ENCODE data around the gene TEX19.

GRCh38 chr17:82320956-82321927 lies 37.8 kb upstream of the TEX19 start:
- TF ChIP-seq TCF7L2 (IDR thresholded peaks at IDR 0.05; ENCODE audit: low read depth, low read length) (no peak), ZNF449 (CRISPR knock-in tag; IDR thresholded peaks at IDR 0.05) (no peak), SMARCA5 (IDR thresholded peaks at IDR 0.05) (no peak), SMC3 (conservative IDR thresholded peaks at IDR 0.05; ENCODE audit: insufficient read depth, low read depth, low read length) (peak; percentile 78), RB1 (IDR thresholded peaks at IDR 0.05; ENCODE audit: low read depth) (peak; percentile 81), POLR2A (conservative IDR thresholded peaks at IDR 0.05) (no peak), TCF7 (IDR thresholded peaks at IDR 0.05; ENCODE audit: borderline replicate concordance) (peak; percentile 61; the same call in 1 of the 2 replicates), BDP1 (IDR thresholded peaks at IDR 0.05; ENCODE audit: insufficient read depth, insufficient read length) (no peak)
- TF ChIP-seq, protein P1, sequence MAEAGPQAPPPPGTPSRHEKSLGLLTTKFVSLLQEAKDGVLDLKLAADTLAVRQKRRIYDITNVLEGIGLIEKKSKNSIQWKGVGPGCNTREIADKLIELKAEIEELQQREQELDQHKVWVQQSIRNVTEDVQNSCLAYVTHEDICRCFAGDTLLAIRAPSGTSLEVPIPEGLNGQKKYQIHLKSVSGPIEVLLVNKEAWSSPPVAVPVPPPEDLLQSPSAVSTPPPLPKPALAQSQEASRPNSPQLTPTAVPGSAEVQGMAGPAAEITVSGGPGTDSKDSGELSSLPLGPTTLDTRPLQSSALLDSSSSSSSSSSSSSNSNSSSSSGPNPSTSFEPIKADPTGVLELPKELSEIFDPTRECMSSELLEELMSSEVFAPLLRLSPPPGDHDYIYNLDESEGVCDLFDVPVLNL (CRISPR knock-in tag; IDR thresholded peaks at IDR 0.05; ENCODE audit: low read depth): no peak
